Suppressor macrophage treated with lipopolysaccharide for 4 hours (primary cell): ENCODE measurements around the gene NBAS.

Source experiments
- DNase-seq: peaks from one replicate; pipeline ENCODE4 v3.0.0-alpha.2; 2020

Gene NBAS

GRCh38 chr2:15155959-15156574 lies 405.1 kb downstream of the NBAS start:
- DNase-seq: no peak

GRCh38 chr2:15154297-15154696 lies 406.8 kb downstream of the NBAS start:
- DNase-seq: no peak

- no peak for DNase-seq
Measured at GRCh38 chr2:15152382-15152781, 408.8 kb downstream of the NBAS start.

- DNase-seq: no peak
Measured at GRCh38 chr2:15149063-15149462, 412.1 kb downstream of the NBAS start.

- DNase-seq: no peak
Measured at GRCh38 chr2:15147591-15147990, 413.5 kb downstream of the NBAS start.

- DNase-seq: no peak
Measured at GRCh38 chr2:15146960-15147359, 414.2 kb downstream of the NBAS start.

GRCh38 chr2:15145919-15146318 lies 415.2 kb downstream of the NBAS start:
- no peak for DNase-seq

GRCh38 chr2:15145046-15145817 lies 415.9 kb downstream of the NBAS start:
- DNase-seq: no peak

GRCh38 chr2:15142069-15142689 lies 419.0 kb downstream of the NBAS start:
- peak; percentile 6 for DNase-seq

GRCh38 chr2:15141211-15141610 lies 419.9 kb downstream of the NBAS start:
- no peak for DNase-seq

- DNase-seq: no peak
Measured at GRCh38 chr2:15136639-15137038, 424.5 kb downstream of the NBAS start.

- no peak for DNase-seq
Measured at GRCh38 chr2:15134957-15135356, 426.2 kb downstream of the NBAS start.

GRCh38 chr2:15133461-15133860 lies 427.7 kb downstream of the NBAS start:
- no peak for DNase-seq

GRCh38 chr2:15128846-15129245 lies 432.3 kb downstream of the NBAS start:
- no peak for DNase-seq

- DNase-seq: no peak
Measured at GRCh38 chr2:15127876-15128275, 433.3 kb downstream of the NBAS start.

GRCh38 chr2:15127301-15127700 lies 433.8 kb downstream of the NBAS start:
- no peak for DNase-seq

- no peak for DNase-seq
Measured at GRCh38 chr2:15126373-15126772, 434.8 kb downstream of the NBAS start.

- DNase-seq: peak; percentile 5
Measured at GRCh38 chr2:15122915-15123314, 438.2 kb downstream of the NBAS start.

- peak; percentile 6 for DNase-seq
Measured at GRCh38 chr2:15120631-15121030, 440.5 kb downstream of the NBAS start.

- no peak for DNase-seq
Measured at GRCh38 chr2:15119722-15120175, 441.4 kb downstream of the NBAS start.

- no peak for DNase-seq
Measured at GRCh38 chr2:15117409-15118050, 443.6 kb downstream of the NBAS start.
